ENCODE results near the gene TP63. TPM values are rescaled to one million over a fixed set of nuclear protein-coding genes. Genes with fewer than 3 reads are reported as not detected.

The TP63 gene
- total RNA-seq, 1 donor from 2014 or later, result 1.1 TPM

DNA sequence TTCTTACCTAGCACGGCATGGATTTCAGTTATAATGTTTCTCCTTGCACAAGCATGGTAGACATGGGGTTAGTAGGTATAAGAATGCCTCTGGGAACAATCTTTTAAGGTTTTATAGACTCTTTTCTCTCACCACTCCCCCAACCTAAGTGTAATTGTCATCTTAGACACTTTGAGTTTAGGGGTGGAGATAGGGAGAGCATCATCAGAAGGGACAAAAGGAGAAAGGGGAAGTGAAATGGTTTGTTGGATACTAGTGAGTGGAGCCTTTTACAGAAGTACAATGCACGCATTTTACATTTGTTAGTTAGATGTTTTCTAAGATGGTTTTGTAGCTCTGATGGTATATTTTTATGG lies 189.2 kb downstream of the TP63 start:
- peaks cover 47% of the 10 kb centered on the region for H3K4me1 Mint-ChIP-seq (ENCODE audit: low read depth, unreplicated experiment)
- no peaks in the 10 kb centered on the region for H3K36me3 Mint-ChIP-seq (ENCODE audit: low read depth, unreplicated experiment)
- no peaks in the 10 kb centered on the region for H3K9me3 Mint-ChIP-seq (ENCODE audit: unreplicated experiment)
- FAIRE-seq (no peak), DNase-seq (ENCODE audit: low read depth) (no peak)
- Histone ChIP-seq H3K79me2 (ENCODE audit: insufficient read depth, low read length) (no peaks in the 10 kb centered on the region), H3K4me2 (ENCODE audit: low read length) (peak overlapping the region; percentile 31), H3K4me1 (ENCODE audit: insufficient read depth, low read length) (peaks cover 12% of the 10 kb centered on the region), H3K27ac (ENCODE audit: low read depth, low read length) (no peak overlapping the region), H3K9ac (ENCODE audit: low read length) (no peak overlapping the region), H3K4me3 (ENCODE audit: insufficient read depth, low read depth, low read length) (no peak overlapping the region), H3K36me3 (ENCODE audit: insufficient read depth, low read length) (no peaks in the 10 kb centered on the region), H2AFZ (ENCODE audit: low read depth, low read length) (peak overlapping the region; percentile 11), H3K27me3 (ENCODE audit: insufficient read depth, low read length) (no peaks in the 10 kb centered on the region), H4K20me1 (ENCODE audit: insufficient read depth, low read length) (no peaks in the 10 kb centered on the region), H3K9me3 (ENCODE audit: insufficient read depth, low read depth, low read length) (no peaks in the 10 kb centered on the region)
- TF ChIP-seq EZH2 (IDR thresholded peaks at IDR 0.05; ENCODE audit: insufficient read depth, low read length) (no peak), CTCF (IDR thresholded peaks at IDR 0.05; ENCODE audit: insufficient read depth, low read depth, low read length) (no peak)
- no peak overlapping the region for H3K4me3 Mint-ChIP-seq (ENCODE audit: unreplicated experiment)
- no peaks in the 10 kb centered on the region for H3K27me3 Mint-ChIP-seq (ENCODE audit: low read depth, unreplicated experiment)
- H3K27ac Mint-ChIP-seq (ENCODE audit: unreplicated experiment), result peak overlapping the region; percentile 70

DNA sequence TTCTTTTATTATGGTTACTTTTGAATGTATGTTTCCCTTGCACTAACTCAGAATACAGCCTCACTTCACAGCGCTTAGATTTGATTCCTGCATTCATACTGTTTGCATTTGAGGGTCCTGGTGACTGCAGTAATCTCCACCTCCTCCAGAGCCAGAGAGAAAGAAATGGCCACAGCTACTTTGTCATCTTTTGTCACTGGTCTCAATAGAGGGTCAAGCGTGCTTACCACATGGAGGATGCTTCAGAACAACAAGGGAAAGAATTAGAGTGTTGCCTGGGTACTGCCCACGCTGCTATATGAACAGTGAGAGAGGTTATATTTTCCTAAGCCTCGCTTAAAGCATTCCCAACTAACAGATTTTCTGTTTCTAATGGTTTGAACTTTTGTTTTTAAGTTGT lies 190.1 kb downstream of the TP63 start:
- H3K36me3 Mint-ChIP-seq (ENCODE audit: low read depth, unreplicated experiment), result no peaks in the 10 kb centered on the region
- H3K9ac ChIP-seq (ENCODE audit: low read length), result no peak overlapping the region
- no peak for FAIRE-seq
- no peaks in the 10 kb centered on the region for H3K9me3 Mint-ChIP-seq (ENCODE audit: unreplicated experiment)
- no peaks in the 10 kb centered on the region for H3K79me2 ChIP-seq (ENCODE audit: insufficient read depth, low read length)
- no peaks in the 10 kb centered on the region for H3K27me3 Mint-ChIP-seq (ENCODE audit: low read depth, unreplicated experiment)
- H3K27ac ChIP-seq (ENCODE audit: low read depth, low read length), result no peak overlapping the region
- H3K9me3 ChIP-seq (ENCODE audit: insufficient read depth, low read depth, low read length), result no peaks in the 10 kb centered on the region
- DNase-seq (ENCODE audit: low read depth), result no peak
- H3K27me3 ChIP-seq (ENCODE audit: insufficient read depth, low read length), result no peaks in the 10 kb centered on the region
- H3K27ac Mint-ChIP-seq (ENCODE audit: unreplicated experiment), result peak overlapping the region; percentile 78
- H3K4me2 ChIP-seq (ENCODE audit: low read length), result no peak overlapping the region
- H3K36me3 ChIP-seq (ENCODE audit: insufficient read depth, low read length), result no peaks in the 10 kb centered on the region
- H3K4me3 Mint-ChIP-seq (ENCODE audit: unreplicated experiment), result no peak overlapping the region
- H3K4me3 ChIP-seq (ENCODE audit: insufficient read depth, low read depth, low read length), result no peak overlapping the region
- H4K20me1 ChIP-seq (ENCODE audit: insufficient read depth, low read length), result no peaks in the 10 kb centered on the region
- no peak overlapping the region for H2AFZ ChIP-seq (ENCODE audit: low read depth, low read length)
- TF ChIP-seq CTCF (IDR thresholded peaks at IDR 0.05; ENCODE audit: insufficient read depth, low read depth, low read length) (no peak), EZH2 (IDR thresholded peaks at IDR 0.05; ENCODE audit: insufficient read depth, low read length) (no peak)
- peaks cover 54% of the 10 kb centered on the region for H3K4me1 Mint-ChIP-seq (ENCODE audit: low read depth, unreplicated experiment)
- peaks cover 12% of the 10 kb centered on the region for H3K4me1 ChIP-seq (ENCODE audit: insufficient read depth, low read length)

DNA sequence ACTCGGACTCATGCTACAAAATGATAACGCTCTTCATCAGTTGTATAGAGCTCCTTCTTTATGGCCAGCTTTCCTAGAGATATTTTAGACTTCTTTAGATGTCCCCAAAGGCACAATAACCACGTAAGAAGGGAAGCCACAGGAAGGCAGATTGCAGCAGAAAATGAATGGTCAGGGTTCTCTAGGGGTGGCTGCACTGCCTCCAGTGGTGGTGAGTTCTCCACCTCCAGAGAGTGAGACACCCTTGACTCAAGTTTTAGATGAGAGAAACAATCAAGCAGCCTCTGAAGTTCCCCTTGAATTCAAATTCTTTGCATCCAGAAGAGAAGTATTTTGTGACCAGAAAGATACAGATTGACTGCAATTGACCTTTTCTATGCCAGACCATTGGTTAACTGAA lies 191.5 kb downstream of the TP63 start:
- Mint-ChIP-seq H3K4me1 (ENCODE audit: low read depth, unreplicated experiment) (peaks cover 62% of the 10 kb centered on the region), H3K27me3 (ENCODE audit: low read depth, unreplicated experiment) (no peaks in the 10 kb centered on the region), H3K4me3 (ENCODE audit: unreplicated experiment) (no peak overlapping the region), H3K36me3 (ENCODE audit: low read depth, unreplicated experiment) (no peaks in the 10 kb centered on the region), H3K9me3 (ENCODE audit: unreplicated experiment) (no peaks in the 10 kb centered on the region), H3K27ac (ENCODE audit: unreplicated experiment) (peak overlapping the region; percentile 88)
- H4K20me1 ChIP-seq (ENCODE audit: insufficient read depth, low read length), result no peaks in the 10 kb centered on the region
- FAIRE-seq, result peak; percentile 9
- no peak for TF ChIP-seq EZH2 (IDR thresholded peaks at IDR 0.05; ENCODE audit: insufficient read depth, low read length)
- no peak for TF ChIP-seq CTCF (IDR thresholded peaks at IDR 0.05; ENCODE audit: insufficient read depth, low read depth, low read length)
- H3K4me1 ChIP-seq (ENCODE audit: insufficient read depth, low read length), result peaks cover 12% of the 10 kb centered on the region
- H2AFZ ChIP-seq (ENCODE audit: low read depth, low read length), result no peak overlapping the region
- no peaks in the 10 kb centered on the region for H3K36me3 ChIP-seq (ENCODE audit: insufficient read depth, low read length)
- no peak overlapping the region for H3K27ac ChIP-seq (ENCODE audit: low read depth, low read length)
- no peak for DNase-seq (ENCODE audit: low read depth)
- H3K4me2 ChIP-seq (ENCODE audit: low read length), result no peak overlapping the region
- H3K4me3 ChIP-seq (ENCODE audit: insufficient read depth, low read depth, low read length), result no peak overlapping the region
- no peak overlapping the region for H3K9ac ChIP-seq (ENCODE audit: low read length)
- H3K9me3 ChIP-seq (ENCODE audit: insufficient read depth, low read depth, low read length), result no peaks in the 10 kb centered on the region
- H3K27me3 ChIP-seq (ENCODE audit: insufficient read depth, low read length), result no peaks in the 10 kb centered on the region
- H3K79me2 ChIP-seq (ENCODE audit: insufficient read depth, low read length), result no peaks in the 10 kb centered on the region

All from astrocyte (in vitro differentiated cells and primary cell).